Caco-2 (cell line): ENCODE data around the gene RFX2. TPM values are rescaled to one million over a fixed set of nuclear protein-coding genes. Genes with fewer than 3 reads are reported as not detected.

ENCODE experiments used
- BruUV-seq: library from RNA; stranded (reverse); fragments of 400-500 nt; replicated peaks from 2 replicates; lab custom pipeline; 2021; lab: Mats Ljungman, UMichigan
- CTCF ChIA-PET: fragments of 300-600 bp; sonication (Branson Sonifier 250); formaldehyde crosslinking; loops from one replicate; lab custom pipeline; 2022; ENCODE audit warnings: antibody characterized with exemption; lab: Charles Lee
- POLR2A ChIA-PET: fragments of 300-600 bp; sonication (Branson Sonifier 250); formaldehyde crosslinking; loops from one replicate; lab custom pipeline; 2022; ENCODE audit warnings: antibody characterized with exemption; lab: Charles Lee
- DNase-seq, 2 experiments: peaks; one replicate each; pipeline versions ENCODE4 v3.0.0 to v3.0.0-alpha.2; 2020 to 2022
- H3K27me3 ChIP-seq: replicated peaks from 2 replicates; pipeline ENCODE4 v1.6.0; 2011; ENCODE audit warnings: low read length; ENCODE audit not compliant: control insufficient read depth, insufficient read depth
- H3K36me3 ChIP-seq: 2 replicates; pipeline ENCODE4 v1.5.1; 2011; ENCODE audit warnings: low read length; ENCODE audit not compliant: control insufficient read depth, insufficient read depth
- H3K4me1 ChIP-seq: fragments of 250-450 bp; sonication (Bioruptor Pico); 2 replicates; pipeline ENCODE4 v1.5.1; 2020; ENCODE audit warnings: mild to moderate bottlenecking
- H3K4me3 ChIP-seq: 2 replicates; pipeline ENCODE4 v1.5.1; 2011; ENCODE audit warnings: low read depth, mild to moderate bottlenecking, control low read depth, low read length
- H3K9me3 ChIP-seq: fragments of 250-450 bp; sonication (Bioruptor Pico); 2 replicates; pipeline ENCODE4 v1.5.1; 2020; ENCODE audit warnings: mild to moderate bottlenecking, moderate library complexity
- H3K27ac Mint-ChIP-seq: one replicate; pipeline ENCODE4 v1.8.0; 2022; ENCODE audit warnings: mixed read lengths; ENCODE audit not compliant: unreplicated experiment
- H3K27me3 Mint-ChIP-seq: one replicate; pipeline ENCODE4 v1.8.0; 2022; ENCODE audit warnings: mixed read lengths; ENCODE audit not compliant: insufficient read depth, unreplicated experiment
- H3K36me3 Mint-ChIP-seq: one replicate; pipeline ENCODE4 v1.8.0; 2022; ENCODE audit warnings: mild to moderate bottlenecking, mixed read lengths; ENCODE audit not compliant: insufficient read depth, unreplicated experiment
- H3K4me1 Mint-ChIP-seq: one replicate; pipeline ENCODE4 v1.8.0; 2022; ENCODE audit warnings: low read depth, mixed read lengths; ENCODE audit not compliant: unreplicated experiment
- H3K4me3 Mint-ChIP-seq: one replicate; pipeline ENCODE4 v1.8.0; 2022; ENCODE audit warnings: mild to moderate bottlenecking, moderate library complexity, mixed read lengths; ENCODE audit not compliant: unreplicated experiment
- H3K9me3 Mint-ChIP-seq: one replicate; pipeline ENCODE4 v1.8.0; 2022; ENCODE audit warnings: mixed read lengths; ENCODE audit not compliant: unreplicated experiment
- intact Hi-C: fragments of 100-400 bp; cut with micrococcal nuclease; formaldehyde crosslinking; loops from one replicate; pipeline ENCODE4 v1.10.0; 2022; ENCODE audit not compliant: unreplicated experiment
- total RNA-seq: library from RNA; stranded (reverse); gene quantifications from 2 replicates; pipeline ENCODE4 v1.2.3, GENCODE V29; 2022
- TF ChIP-seq, protein P1 (sequence below), 2 experiments: fragments of 200-600 bp in 1 of 2; IDR thresholded peaks; 1 replicate in 1 of 2; 2 replicates in 1 of 2; pipeline versions ENCODE4 v1.5.1 to v1.8.0; 2011 to 2022; ENCODE audit warnings: antibody characterized with exemption in 1 of 2, control low read depth in 1 of 2, inconsistent platforms in 1 of 2, low read depth in 1 of 2, low read length in 1 of 2, mild to moderate bottlenecking in 1 of 2, moderate library complexity in 1 of 2; ENCODE audit not compliant: insufficient read depth in 1 of 2, severe bottlenecking in 1 of 2, unreplicated experiment in 1 of 2

Gene RFX2
- total RNA-seq, 1 experiment from 2014 or later = 9.3 TPM

DNA sequence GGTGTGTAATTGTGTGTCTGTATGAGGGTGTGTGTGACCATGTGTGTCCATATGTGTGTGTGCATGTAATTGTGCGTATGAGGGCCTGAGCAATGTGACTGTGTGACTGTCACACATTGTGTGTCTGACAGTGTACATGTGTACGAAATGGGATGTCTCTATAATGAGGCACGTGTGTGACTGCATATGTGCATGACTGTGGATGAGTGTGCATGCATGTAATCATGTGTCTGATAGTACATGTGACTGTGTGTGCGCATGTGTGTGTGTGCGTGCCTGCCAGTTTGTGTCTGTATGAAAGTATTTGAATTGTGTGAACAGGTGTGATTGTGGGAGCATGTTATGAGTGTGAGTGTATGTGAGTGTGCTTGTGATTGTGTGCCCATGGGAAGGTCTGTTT is 22.9 kb upstream of the RFX2 start:
- Histone ChIP-seq H3K4me1 (no peaks in the 10 kb centered on the region), H3K36me3 (no peaks in the 10 kb centered on the region), H3K27me3 (no peaks in the 10 kb centered on the region), H3K4me3 (no peak overlapping the region), H3K9me3 (no peaks in the 10 kb centered on the region)
- H3K27ac Mint-ChIP-seq = no peak overlapping the region
- ChIA-PET POLR2A (no interaction called here), CTCF (no interaction called here)
- no peaks in the 10 kb centered on the region for H3K9me3 Mint-ChIP-seq
- intact Hi-C loops = no loop called here
- no peaks in the 10 kb centered on the region for H3K4me1 Mint-ChIP-seq
- H3K4me3 Mint-ChIP-seq = no peak overlapping the region
- TF ChIP-seq, protein P1, sequence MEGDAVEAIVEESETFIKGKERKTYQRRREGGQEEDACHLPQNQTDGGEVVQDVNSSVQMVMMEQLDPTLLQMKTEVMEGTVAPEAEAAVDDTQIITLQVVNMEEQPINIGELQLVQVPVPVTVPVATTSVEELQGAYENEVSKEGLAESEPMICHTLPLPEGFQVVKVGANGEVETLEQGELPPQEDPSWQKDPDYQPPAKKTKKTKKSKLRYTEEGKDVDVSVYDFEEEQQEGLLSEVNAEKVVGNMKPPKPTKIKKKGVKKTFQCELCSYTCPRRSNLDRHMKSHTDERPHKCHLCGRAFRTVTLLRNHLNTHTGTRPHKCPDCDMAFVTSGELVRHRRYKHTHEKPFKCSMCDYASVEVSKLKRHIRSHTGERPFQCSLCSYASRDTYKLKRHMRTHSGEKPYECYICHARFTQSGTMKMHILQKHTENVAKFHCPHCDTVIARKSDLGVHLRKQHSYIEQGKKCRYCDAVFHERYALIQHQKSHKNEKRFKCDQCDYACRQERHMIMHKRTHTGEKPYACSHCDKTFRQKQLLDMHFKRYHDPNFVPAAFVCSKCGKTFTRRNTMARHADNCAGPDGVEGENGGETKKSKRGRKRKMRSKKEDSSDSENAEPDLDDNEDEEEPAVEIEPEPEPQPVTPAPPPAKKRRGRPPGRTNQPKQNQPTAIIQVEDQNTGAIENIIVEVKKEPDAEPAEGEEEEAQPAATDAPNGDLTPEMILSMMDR (IDR thresholded peaks at IDR 0.05; ENCODE audit: insufficient read depth in 1 of 2, low read depth in 1 of 2, low read length in 1 of 2, severe bottlenecking in 1 of 2, unreplicated experiment in 1 of 2) = no peak
- no peaks in the 10 kb centered on the region for H3K36me3 Mint-ChIP-seq
- no TSS peak for BruUV-seq
- H3K27me3 Mint-ChIP-seq = no peaks in the 10 kb centered on the region
- no peak for DNase-seq

GRCh38 chr19:6132482-6132881 is 22.2 kb upstream of the RFX2 start:
- no peak overlapping the region for H3K27ac Mint-ChIP-seq
- no peak overlapping the region for H3K4me3 ChIP-seq
- ChIA-PET CTCF (no interaction called here), POLR2A (no interaction called here)
- H3K36me3 ChIP-seq = no peaks in the 10 kb centered on the region
- TF ChIP-seq, protein P1 (IDR thresholded peaks at IDR 0.05; ENCODE audit: insufficient read depth in 1 of 2, low read depth in 1 of 2, low read length in 1 of 2, severe bottlenecking in 1 of 2, unreplicated experiment in 1 of 2) = no peak
- no peaks in the 10 kb centered on the region for H3K9me3 Mint-ChIP-seq
- H3K27me3 ChIP-seq = no peaks in the 10 kb centered on the region
- H3K36me3 Mint-ChIP-seq = no peaks in the 10 kb centered on the region
- no peak for DNase-seq
- H3K4me1 ChIP-seq = no peaks in the 10 kb centered on the region
- H3K4me3 Mint-ChIP-seq = no peak overlapping the region
- no TSS peak for BruUV-seq
- H3K27me3 Mint-ChIP-seq = no peaks in the 10 kb centered on the region
- intact Hi-C loops = no loop called here
- no peaks in the 10 kb centered on the region for H3K4me1 Mint-ChIP-seq
- H3K9me3 ChIP-seq = no peaks in the 10 kb centered on the region

- no peak overlapping the region for H3K27ac Mint-ChIP-seq
- no peaks in the 10 kb centered on the region for H3K36me3 Mint-ChIP-seq
- no peaks in the 10 kb centered on the region for H3K27me3 ChIP-seq
- POLR2A ChIA-PET = no interaction called here
- H3K4me1 Mint-ChIP-seq = no peaks in the 10 kb centered on the region
- no peaks in the 10 kb centered on the region for H3K9me3 ChIP-seq
- intact Hi-C loops = no loop called here
- no TSS peak for BruUV-seq
- H3K4me3 ChIP-seq = no peak overlapping the region
- no peaks in the 10 kb centered on the region for H3K9me3 Mint-ChIP-seq
- CTCF ChIA-PET = interaction anchor here (3.4 kb wide), 1 partner anchor 80 kb away, joined by 48 read pairs; no protein-coding TSS in a partner anchor
- H3K27me3 Mint-ChIP-seq = no peaks in the 10 kb centered on the region
- H3K4me3 Mint-ChIP-seq = no peak overlapping the region
- no peaks in the 10 kb centered on the region for H3K4me1 ChIP-seq
- H3K36me3 ChIP-seq = no peaks in the 10 kb centered on the region
- DNase-seq = no peak
- TF ChIP-seq, protein P1 (IDR thresholded peaks at IDR 0.05; ENCODE audit: insufficient read depth in 1 of 2, low read depth in 1 of 2, low read length in 1 of 2, severe bottlenecking in 1 of 2, unreplicated experiment in 1 of 2) = no peak
These were observed 17.5 kb upstream of the RFX2 start for GRCh38 chr19:6127716-6128335.
